B cell (primary cell): ENCODE results near the gene APMAP. TPM values are rescaled to one million over a fixed set of nuclear protein-coding genes. Genes with fewer than 3 reads are reported as not detected.

ENCODE experiments used
- ATAC-seq: fragments of 200-7000 bp; cut with Tn5 transposase; one replicate; pipeline ENCODE4 v1.10.0; 2021; ENCODE audit warnings: low read depth, mild to moderate bottlenecking, moderate number of reproducible peaks, moderate library complexity
- CTCF ChIA-PET: fragments of 350-600 bp; sonication (Branson Sonifier 250); formaldehyde crosslinking; loops from one replicate; lab custom pipeline; 2021; ENCODE audit warnings: antibody characterized with exemption, inconsistent platforms; lab: Charles Lee
- POLR2A ChIA-PET: fragments of 350-600 bp; sonication (Branson Sonifier 250); formaldehyde crosslinking; loops from one replicate; lab custom pipeline; 2021; ENCODE audit warnings: antibody characterized with exemption; lab: Charles Lee
- DNase-seq: peaks from one replicate; pipeline ENCODE4 v3.0.0; 2013
- H2AFZ ChIP-seq: 2 replicates; pipeline ENCODE4 v1.6.1; 2012; ENCODE audit warnings: mild to moderate bottlenecking, low read depth, low read length; ENCODE audit not compliant: insufficient read depth, poor library complexity, severe bottlenecking
- H3K27ac ChIP-seq, 2 donors: 1 replicate in 1 of 2; 2 replicates in 1 of 2; pipeline ENCODE4 v1.5.1; 2012 to 2013; ENCODE audit warnings: low read length in 2 of 2, mild to moderate bottlenecking in 2 of 2, moderate library complexity in 1 of 2
- H3K27me3 ChIP-seq, 4 experiments: fragments of 200-600 bp in 1 of 4; sonication (generic) in 1 of 4; replicated peaks in 1 of 4; 1 replicate in 2 of 4; 2 replicates in 2 of 4; pipeline versions ENCODE4 v1.6.1 to v1.7.0; 2013 to 2016; ENCODE audit warnings: low read length in 3 of 4, mild to moderate bottlenecking in 2 of 4, mixed read lengths in 1 of 4, moderate library complexity in 1 of 4; ENCODE audit not compliant: insufficient read depth in 4 of 4, control insufficient read depth in 3 of 4; ENCODE audit errors: control extremely low read depth in 1 of 4
- H3K36me3 ChIP-seq, 2 experiments: replicated peaks in 1 of 2; 1 replicate in 1 of 2; 2 replicates in 1 of 2; pipeline versions ENCODE4 v1.6.1 to v1.7.1; 2013; ENCODE audit warnings: low read length in 1 of 2; ENCODE audit not compliant: insufficient read depth in 2 of 2, control insufficient read depth in 1 of 2; ENCODE audit errors: control extremely low read depth in 1 of 2, extremely low read depth in 1 of 2
- H3K4me1 ChIP-seq, 2 donors: fragments of 200-600 bp in 1 of 2; sonication (generic) in 1 of 2; 1 replicate in 1 of 2; 2 replicates in 1 of 2; pipeline versions ENCODE4 v1.5.1 to v1.6.1; 2013 to 2017; ENCODE audit warnings: low read length in 2 of 2; ENCODE audit not compliant: control insufficient read depth in 2 of 2, insufficient read depth in 2 of 2
- H3K4me2 ChIP-seq: replicated peaks from 2 replicates; pipeline ENCODE3; 2012; ENCODE audit warnings: mild to moderate bottlenecking, low read depth, low read length; ENCODE audit not compliant: poor library complexity, severe bottlenecking
- H3K4me3 ChIP-seq, 5 experiments: fragments of 200-600 bp in 1 of 5; sonication (generic) in 1 of 5; 1 replicate in 3 of 5; 2 replicates in 2 of 5; pipeline versions ENCODE4 v1.5.1 to v1.7.0; 2011 to 2016; ENCODE audit warnings: low read length in 4 of 5, mild to moderate bottlenecking in 4 of 5, low read depth in 2 of 5, control low read depth in 1 of 5, moderate library complexity in 1 of 5; ENCODE audit not compliant: insufficient read depth in 1 of 5; ENCODE audit errors: control extremely low read depth in 1 of 5, extremely low read depth in 1 of 5
- H3K79me2 ChIP-seq: fragments of 200-600 bp; sonication (generic); one replicate; pipeline ENCODE4 v1.6.0; 2016; ENCODE audit warnings: low read length; ENCODE audit not compliant: control insufficient read depth, insufficient read depth
- H3K9ac ChIP-seq: fragments of 200-600 bp; sonication (generic); 2 replicates; pipeline ENCODE4 v1.6.1; 2017; ENCODE audit warnings: mild to moderate bottlenecking, low read length, moderate library complexity
- H3K9me3 ChIP-seq, 3 donors: one replicate each; pipeline versions ENCODE4 v1.6.1 to v1.7.1; 2013; ENCODE audit warnings: low read length in 2 of 3; ENCODE audit not compliant: control insufficient read depth in 2 of 3, insufficient read depth in 1 of 3; ENCODE audit errors: control extremely low read depth in 1 of 3
- H4K20me1 ChIP-seq: 2 replicates; pipeline ENCODE4 v1.6.0; 2012; ENCODE audit warnings: mild to moderate bottlenecking, low read length; ENCODE audit not compliant: insufficient read depth, control insufficient read depth, poor library complexity, severe bottlenecking
- H3K27ac Mint-ChIP-seq: one replicate; pipeline ENCODE4 v1.8.0; 2021; ENCODE audit warnings: mixed read lengths
- H3K27me3 Mint-ChIP-seq: one replicate; pipeline ENCODE4 v1.8.0; 2021; ENCODE audit warnings: mixed read lengths
- H3K4me1 Mint-ChIP-seq: one replicate; pipeline ENCODE4 v1.8.0; 2021; ENCODE audit warnings: mixed read lengths
- H3K4me3 Mint-ChIP-seq: one replicate; pipeline ENCODE4 v1.8.0; 2021; ENCODE audit warnings: mixed read lengths
- H3K9me3 Mint-ChIP-seq: one replicate; pipeline ENCODE4 v1.8.0; 2022; ENCODE audit warnings: mixed read lengths; ENCODE audit not compliant: insufficient read depth
- CTCF ChIP-seq: fragments of 200-600 bp; IDR thresholded peaks from one replicate; pipeline ENCODE4 v1.8.0; 2022; ENCODE audit warnings: antibody characterized with exemption, mild to moderate bottlenecking
- EZH2 ChIP-seq: IDR thresholded peaks from 2 replicates; pipeline ENCODE4 v1.6.1; 2012; ENCODE audit warnings: borderline replicate concordance, low read depth, mild to moderate bottlenecking, moderate library complexity, low read length; ENCODE audit not compliant: insufficient read depth, poor library complexity, severe bottlenecking
- WGBS: methylation state at CpG from one replicate; pipeline ENCODE4 v1.1.5; 2013; ENCODE audit warnings: missing lambda C conversion rate; ENCODE audit not compliant: insufficient coverage; 5-methylcytosine and 5-hydroxymethylcytosine counted together
- intact Hi-C: fragments of 100-400 bp; cut with micrococcal nuclease; formaldehyde crosslinking; loops from one replicate; pipeline ENCODE4 v1.10.0; 2022
- polyA plus RNA-seq: library from polyadenylated mRNA; depleted of rRNA; stranded (reverse); fragments of >200 nt; gene quantifications from 2 replicates; pipeline ENCODE4 v1.2.3, GENCODE V29; 2012
- total RNA-seq, 2 donors: library from RNA; stranded (reverse); fragments of 120-200 nt in 1 of 2; gene quantifications; 1 replicate in 1 of 2; 2 replicates in 1 of 2; pipeline versions ENCODE4 v1.2.3 to v1.2.4, GENCODE V29; 2013 to 2022

Gene APMAP
- total and polyA plus RNA-seq, 2 donors (not counting 1 experiment from before 2014, with no cell fraction given): 9.1 to 28.0 TPM

DNA sequence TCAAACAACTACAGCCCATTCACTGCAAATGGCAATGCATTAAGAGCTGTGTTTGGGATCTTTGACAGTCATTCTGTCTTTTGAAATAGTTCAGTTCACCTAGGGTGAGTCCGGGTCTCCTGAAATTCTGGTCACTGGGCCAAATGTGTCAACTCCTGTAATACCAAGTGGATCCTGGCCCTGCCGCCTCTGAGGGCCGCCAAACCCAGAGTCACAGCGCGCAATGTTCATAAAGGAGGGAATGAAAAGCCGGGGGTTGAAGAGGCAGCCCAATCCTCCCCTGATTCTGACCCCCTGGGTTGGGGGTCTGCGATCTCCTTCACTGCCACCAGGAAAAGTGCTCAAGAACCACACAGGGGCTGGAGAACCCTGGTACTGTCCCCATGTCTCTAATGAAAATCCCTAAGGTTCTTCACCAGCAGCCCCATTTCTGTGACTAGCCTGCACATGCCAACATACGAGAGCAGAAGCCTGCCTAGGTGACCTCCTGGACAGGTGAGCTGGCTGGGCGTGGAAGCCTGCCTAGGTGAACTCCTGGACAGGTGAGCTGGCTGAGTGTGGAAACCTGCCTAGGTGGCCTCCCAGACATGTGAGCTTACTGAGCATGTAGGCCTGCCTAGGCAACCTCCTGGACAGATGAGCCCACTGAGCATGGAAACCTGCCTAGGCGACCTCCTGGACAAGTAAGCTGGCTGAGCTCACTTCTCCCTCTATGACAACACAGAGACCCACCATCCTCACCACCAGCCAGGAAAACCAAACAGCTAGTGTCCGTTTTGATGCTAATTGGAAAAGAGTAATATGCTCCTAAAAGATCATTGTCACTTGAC is 16.1 kb upstream of the APMAP start:
- no peaks in the 10 kb centered on the region for H3K4me1 Mint-ChIP-seq
- no peak overlapping the region for H3K4me3 Mint-ChIP-seq
- Histone ChIP-seq H3K27ac (no peak overlapping the region), H3K9me3 (no peaks in the 10 kb centered on the region), H3K36me3 (peaks cover 3 to 87% of the 10 kb centered on the region in 2 experiments), H3K79me2 (no peaks in the 10 kb centered on the region), H3K27me3 (no peaks in the 10 kb centered on the region), H3K4me1 (no peaks in the 10 kb centered on the region), H3K9ac (no peak overlapping the region), H3K4me3 (no peak overlapping the region), H2AFZ (no peak overlapping the region), H3K4me2 (no peak overlapping the region), H4K20me1 (peaks cover 35% of the 10 kb centered on the region)
- intact Hi-C loops: no loop called here
- POLR2A ChIA-PET: no interaction called here
- no peaks in the 10 kb centered on the region for H3K27me3 Mint-ChIP-seq
- ATAC-seq (no peak), DNase-seq (no peak)
- H3K27ac Mint-ChIP-seq: no peak overlapping the region
- CTCF ChIA-PET: interaction anchor here (1.1 to 1.7 kb wide), 4 partner anchors 13 to 56 kb away, joined by 3 to 5 read pairs (median 4); no protein-coding TSS in a partner anchor
- no peaks in the 10 kb centered on the region for H3K9me3 Mint-ChIP-seq
- TF ChIP-seq CTCF: no peak
- no peak for TF ChIP-seq EZH2
- 97% methylated on average over 9 of the region's 11 CpGs for WGBS
